Spleen (tissue), 11 donors: ENCODE data around the gene BBS9. TPM values are rescaled to one million over a fixed set of nuclear protein-coding genes. Genes with fewer than 3 reads are reported as not detected.
"Not testable (repeated sequence)": the region's sequence is repeated elsewhere in the genome, so short reads cannot be mapped to it uniquely, and the experiment has no call there.

ENCODE experiments used
- DNase-seq: peaks from one replicate; pipeline ENCODE4 v3.0.0-alpha.2; 2020
- H3K27ac ChIP-seq, 8 donors: fragments of 200-600 bp; sonication (generic) in 7 of 8; 1 replicate in 4 of 8; 2 replicates in 4 of 8; pipeline versions ENCODE4 v1.5.0 to v1.8.0; 2016 to 2021; ENCODE audit warnings: inconsistent platforms in 4 of 8, mild to moderate bottlenecking in 4 of 8, moderate library complexity in 1 of 8
- H3K27me3 ChIP-seq, 7 donors: fragments of 200-600 bp; sonication (generic) in 6 of 7; replicated peaks in 1 of 7; 1 replicate in 4 of 7; 2 replicates in 3 of 7; pipeline versions ENCODE4 v1.5.0 to v1.8.0; 2016 to 2021; ENCODE audit warnings: inconsistent platforms in 3 of 7, mild to moderate bottlenecking in 1 of 7
- H3K36me3 ChIP-seq, 6 donors: fragments of 200-600 bp; sonication (generic) in 5 of 6; 1 replicate in 4 of 6; 2 replicates in 2 of 6; pipeline versions ENCODE4 v1.5.0 to v1.8.0; 2016 to 2021; ENCODE audit warnings: inconsistent platforms in 2 of 6
- H3K4me1 ChIP-seq, 6 donors: fragments of 200-600 bp; sonication (generic) in 5 of 6; 1 replicate in 3 of 6; 2 replicates in 3 of 6; pipeline versions ENCODE4 v1.5.0 to v1.8.0; 2016 to 2021; ENCODE audit warnings: inconsistent platforms in 3 of 6
- H3K4me3 ChIP-seq, 8 donors: fragments of 200-600 bp; sonication (generic) in 7 of 8; 1 replicate in 4 of 8; 2 replicates in 4 of 8; pipeline versions ENCODE4 v1.5.0 to v1.8.0; 2016 to 2021; ENCODE audit warnings: inconsistent platforms in 4 of 8, mild to moderate bottlenecking in 4 of 8, moderate library complexity in 2 of 8
- H3K9me3 ChIP-seq, 8 donors: fragments of 200-600 bp; sonication (generic) in 7 of 8; 1 replicate in 4 of 8; 2 replicates in 4 of 8; pipeline versions ENCODE4 v1.5.0 to v1.8.0; 2016 to 2021; ENCODE audit warnings: inconsistent platforms in 4 of 8
- CTCF ChIP-seq, 11 experiments: fragments of 200-600 bp in 7 of 11; fragments of 450-650 bp in 4 of 11; sonication (generic) in 4 of 11; IDR thresholded peaks in 8 of 11; conservative IDR thresholded peaks in 3 of 11; 1 replicate in 7 of 11; 2 replicates in 4 of 11; pipeline versions ENCODE4 v1.4.0 to v1.8.0; 2016 to 2021; ENCODE audit warnings: antibody characterized with exemption in 11 of 11, inconsistent platforms in 4 of 11, mild to moderate bottlenecking in 1 of 11
- POLR2A ChIP-seq, 3 donors: fragments of 450-650 bp; IDR thresholded peaks; one replicate each; pipeline ENCODE4 v1.5.1; 2017; ENCODE audit warnings: antibody characterized with exemption in 3 of 3, mild to moderate bottlenecking in 1 of 3
- POLR2AphosphoS5 ChIP-seq, 3 donors: sonication (generic); formaldehyde crosslinking; IDR thresholded peaks; one replicate each; pipeline ENCODE4 v1.5.1; 2017; ENCODE audit warnings: antibody characterized with exemption in 3 of 3
- WGBS, 5 donors: extraction: QIAGEN DNeasy Blood & Tissue Kit in 3 of 5; methylation state at CpG; one replicate each; pipeline versions ENCODE4 v1.1.5 to v1.1.7; 2013 to 2018; 5-methylcytosine and 5-hydroxymethylcytosine counted together
- intact Hi-C: fragments of 100-400 bp; cut with DNase I; formaldehyde crosslinking; loops from one replicate; pipeline ENCODE4 v1.15.0; 2023; ENCODE audit warnings: low total_unique reads
- polyA plus RNA-seq, 3 donors: library from polyadenylated mRNA; stranded (reverse); fragments of 200-250 nt; gene quantifications; one replicate each; pipeline ENCODE4 v1.2.1, GENCODE V29; 2013
- total RNA-seq, 7 donors: library from RNA; depleted of rRNA in 3 of 7; stranded (reverse); fragments of >200 nt in 3 of 7; fragmentation: NEBNext Ultra II Directional in 4 of 7; extraction: Animal tissue kit (Norgen Biotek cat#: 25700) in 4 of 7; gene quantifications; one replicate each; pipeline versions ENCODE4 v1.1.0 to v1.2.1, GENCODE V29; 2016 to 2021
- donor health status: healthy with polysubstance abuse.
- donor health status: DM: no; HTN: no; CAD: no; lungs with moderate emphysema.
- donor health status: DM: no; HTN: no; CAD: no.
- donor health status: Bipolar disorder and iron deficiency.
- donor health status: healthy.
- donor health status: DM: no; HTN: no; CAD: no.
- donor health status: DM: yes; HTN: yes; CAD: no.

BBS9 gene
- total and polyA plus RNA-seq, 10 donors, result 2.3 to 44.1 (median 25.3) TPM

DNA sequence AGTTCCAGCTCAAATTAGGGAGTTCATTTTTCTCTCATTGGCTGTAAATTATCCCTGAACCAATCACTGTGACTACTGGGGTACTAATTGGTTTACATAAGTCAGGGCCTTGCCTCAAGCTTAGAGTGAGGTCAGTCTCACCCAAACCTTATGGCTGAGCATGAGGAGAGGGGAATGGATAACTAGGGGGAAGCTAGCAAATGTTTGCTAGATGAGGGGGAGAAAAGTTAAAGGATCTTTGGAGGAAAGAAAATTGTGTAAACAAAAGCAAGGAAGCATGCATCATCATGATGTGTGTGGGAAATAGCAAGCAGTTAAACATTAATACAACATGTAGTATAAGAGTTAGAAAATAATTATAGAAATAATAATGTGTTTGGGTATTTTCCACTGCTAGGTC is 121.9 kb downstream of the BBS9 start:
- H3K36me3 ChIP-seq, result peaks cover 0 to 16% (median 0%) of the 10 kb centered on the region in 6 donors
- no peak for DNase-seq
- H3K27ac ChIP-seq, result no peak overlapping the region
- no peak overlapping the region for H3K4me3 ChIP-seq
- intact Hi-C loops, result no loop called here
- TF ChIP-seq POLR2A (IDR thresholded peaks at IDR 0.05) (no peak), CTCF (IDR thresholded peaks at IDR 0.05 in 8 of 11, conservative IDR thresholded peaks at IDR 0.05 in 3 of 11) (no peak), POLR2AphosphoS5 (IDR thresholded peaks at IDR 0.05) (no peak)
- H3K27me3 ChIP-seq, result no peaks in the 10 kb centered on the region
- H3K4me1 ChIP-seq, result no peaks in the 10 kb centered on the region
- H3K9me3 ChIP-seq, result peaks cover 0 to 6% (median 0%) of the 10 kb centered on the region in 8 donors

- no peak for DNase-seq
- TF ChIP-seq CTCF (IDR thresholded peaks at IDR 0.05 in 8 of 11, conservative IDR thresholded peaks at IDR 0.05 in 3 of 11) (no peak), POLR2AphosphoS5 (IDR thresholded peaks at IDR 0.05) (no peak), POLR2A (IDR thresholded peaks at IDR 0.05) (no peak)
- no peaks in the 10 kb centered on the region for H3K9me3 ChIP-seq
- no peaks in the 10 kb centered on the region for H3K4me1 ChIP-seq
- no peaks in the 10 kb centered on the region for H3K27me3 ChIP-seq
- H3K27ac ChIP-seq, result no peak overlapping the region
- H3K36me3 ChIP-seq, result peaks cover 0 to 7% (median 0%) of the 10 kb centered on the region in 6 donors
- H3K4me3 ChIP-seq, result no peak overlapping the region
- intact Hi-C loops, result no loop called here
Observed at GRCh38 chr7:33258491-33258951, 129.2 kb downstream of the BBS9 start.

DNA sequence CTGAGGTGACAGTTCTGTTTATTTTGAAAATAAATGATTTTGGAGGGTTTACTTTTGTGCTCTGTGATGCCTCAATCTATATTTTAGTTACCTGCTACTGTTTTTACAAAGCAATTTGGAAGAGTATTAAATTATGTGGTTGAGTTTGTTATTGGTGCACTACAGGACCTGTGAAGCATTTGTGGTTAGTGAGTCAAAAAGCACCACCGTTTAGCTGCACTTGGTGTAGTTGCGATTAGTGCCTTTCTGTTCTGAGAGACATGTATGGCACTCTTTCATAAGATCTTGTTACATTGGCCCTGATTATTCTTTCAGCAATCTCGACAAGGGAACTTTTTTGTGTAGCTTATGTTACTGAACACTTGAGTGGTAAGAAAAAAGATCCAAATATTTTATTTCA is 132.2 kb downstream of the BBS9 start:
- no peaks in the 10 kb centered on the region for H3K9me3 ChIP-seq
- intact Hi-C loops, result no loop called here
- no peak overlapping the region for H3K4me3 ChIP-seq
- no peak overlapping the region for H3K27ac ChIP-seq
- no peaks in the 10 kb centered on the region for H3K4me1 ChIP-seq
- no peaks in the 10 kb centered on the region for H3K27me3 ChIP-seq
- H3K36me3 ChIP-seq, result peaks cover 0 to 7% (median under 1%) of the 10 kb centered on the region in 6 donors
- no peak for DNase-seq
- WGBS, 5 donors, result 69 to 81% (median 75%) methylated on average over 3 of the region's 3 CpGs
- TF ChIP-seq CTCF (IDR thresholded peaks at IDR 0.05 in 8 of 11, conservative IDR thresholded peaks at IDR 0.05 in 3 of 11) (no peak), POLR2AphosphoS5 (IDR thresholded peaks at IDR 0.05) (no peak)

DNA sequence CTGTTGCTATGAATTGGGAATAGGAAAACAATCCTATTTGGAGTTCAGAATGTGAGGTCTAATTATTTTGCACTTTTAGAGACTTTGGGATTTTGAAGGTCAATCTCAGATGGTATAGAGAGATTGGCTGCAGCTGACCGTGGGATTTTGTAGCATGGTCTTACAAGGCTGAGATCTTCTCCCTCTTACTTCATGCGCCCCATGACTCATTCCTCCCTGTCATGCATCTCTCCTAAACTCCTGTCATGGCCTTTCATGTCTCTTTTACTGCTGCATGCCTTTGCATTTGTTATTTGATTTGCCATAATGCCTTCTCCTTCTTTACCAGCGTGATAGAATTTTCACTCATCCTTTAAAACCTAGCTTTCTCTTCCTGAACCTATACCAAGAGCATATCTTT is 133.1 kb downstream of the BBS9 start:
- intact Hi-C loops, result no loop called here
- no peaks in the 10 kb centered on the region for H3K9me3 ChIP-seq
- no peak for DNase-seq
- H3K36me3 ChIP-seq, result peaks cover 0 to 4% (median under 1%) of the 10 kb centered on the region in 6 donors
- TF ChIP-seq POLR2A (IDR thresholded peaks at IDR 0.05) (no peak), POLR2AphosphoS5 (IDR thresholded peaks at IDR 0.05) (no peak), CTCF (IDR thresholded peaks at IDR 0.05 in 8 of 11, conservative IDR thresholded peaks at IDR 0.05 in 3 of 11) (no peak)
- H3K4me3 ChIP-seq, result no peak overlapping the region
- H3K4me1 ChIP-seq, result no peaks in the 10 kb centered on the region
- H3K27me3 ChIP-seq, result no peaks in the 10 kb centered on the region
- 92 to 99% (median 93%) methylated on average over 3 of the region's 3 CpGs for WGBS, 5 donors
- H3K27ac ChIP-seq, result no peak overlapping the region

DNA sequence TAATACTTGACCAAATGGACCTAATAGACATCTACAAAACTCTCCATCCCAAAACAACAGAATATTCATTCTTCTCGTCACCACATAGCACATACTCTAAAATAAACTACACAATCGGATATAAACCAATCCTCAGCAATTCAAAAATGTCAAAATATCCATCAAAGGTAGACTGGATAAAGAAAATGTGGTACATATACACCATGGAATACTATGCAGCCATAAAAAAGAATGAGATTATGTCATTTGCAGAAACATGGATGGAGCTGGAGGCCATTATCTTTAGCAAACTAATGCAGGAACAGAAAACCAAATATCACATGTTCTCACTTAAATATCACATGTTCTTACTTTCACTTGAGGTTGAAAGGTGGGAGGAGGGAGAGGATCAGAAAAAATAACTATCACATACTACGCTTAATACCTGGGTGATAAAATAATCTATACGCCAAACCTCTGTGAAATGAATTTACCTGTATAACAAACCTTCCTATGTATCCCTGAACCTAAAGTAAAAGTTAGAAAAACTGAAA is 142.5 kb downstream of the BBS9 start:
- 95 to 99% (median 98%) methylated on average over 4 of the region's 4 CpGs for WGBS, 5 donors
- H3K4me1 ChIP-seq, H3K27me3 ChIP-seq, H3K27ac ChIP-seq, intact Hi-C loops, DNase-seq, H3K4me3 ChIP-seq: not testable (repeated sequence)
- H3K9me3 ChIP-seq, result peaks cover 0 to 23% (median 16%) of the 10 kb centered on the region in 8 donors
- peaks cover 0 to 31% (median 7%) of the 10 kb centered on the region in 6 donors for H3K36me3 ChIP-seq
